Activated T-helper 1 cell treated with Interleukin-2 at 50 U/mL for 16 hours (primary cell): ENCODE data around the gene GALR1.
"Not testable (repeated sequence)": the region's sequence is repeated elsewhere in the genome, so short reads cannot be mapped to it uniquely, and the experiment has no call there.

Experiments used
- DNase-seq: peaks from one replicate; pipeline ENCODE4 v3.0.0-alpha.2; 2020; ENCODE audit warnings: low read depth

Gene GALR1

DNA sequence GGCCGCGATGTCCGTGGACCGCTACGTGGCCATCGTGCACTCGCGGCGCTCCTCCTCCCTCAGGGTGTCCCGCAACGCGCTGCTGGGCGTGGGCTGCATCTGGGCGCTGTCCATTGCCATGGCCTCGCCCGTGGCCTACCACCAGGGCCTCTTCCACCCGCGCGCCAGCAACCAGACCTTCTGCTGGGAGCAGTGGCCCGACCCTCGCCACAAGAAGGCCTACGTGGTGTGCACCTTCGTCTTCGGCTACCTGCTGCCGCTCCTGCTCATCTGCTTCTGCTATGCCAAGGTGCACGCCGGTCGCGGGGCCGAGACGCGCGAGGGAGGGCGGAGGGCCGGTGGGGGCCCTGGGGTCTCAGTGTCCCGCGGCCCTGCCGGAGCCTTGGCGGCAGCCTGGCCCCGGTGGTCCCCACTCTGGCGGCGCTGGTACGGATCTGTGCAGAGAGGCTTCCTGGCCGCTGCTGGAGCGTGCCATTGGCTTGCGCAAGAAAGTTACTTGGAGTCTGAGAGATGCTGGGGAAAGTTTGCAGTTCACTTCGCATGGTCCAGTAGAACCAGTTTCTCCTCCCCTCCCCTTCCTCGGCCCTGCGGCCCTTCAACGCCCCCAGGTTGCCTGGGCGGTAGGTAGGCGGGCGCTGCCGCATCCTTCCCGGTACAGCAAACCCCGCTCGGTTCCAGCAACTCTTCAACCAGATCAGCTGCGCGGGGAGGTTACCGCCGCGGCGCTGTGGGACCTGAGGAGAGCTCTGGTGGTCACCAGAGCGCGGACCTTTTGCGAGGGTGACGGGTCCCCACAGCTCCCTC lies 1.5 kb downstream of the GALR1 start:
- DNase-seq, result no peak

DNA sequence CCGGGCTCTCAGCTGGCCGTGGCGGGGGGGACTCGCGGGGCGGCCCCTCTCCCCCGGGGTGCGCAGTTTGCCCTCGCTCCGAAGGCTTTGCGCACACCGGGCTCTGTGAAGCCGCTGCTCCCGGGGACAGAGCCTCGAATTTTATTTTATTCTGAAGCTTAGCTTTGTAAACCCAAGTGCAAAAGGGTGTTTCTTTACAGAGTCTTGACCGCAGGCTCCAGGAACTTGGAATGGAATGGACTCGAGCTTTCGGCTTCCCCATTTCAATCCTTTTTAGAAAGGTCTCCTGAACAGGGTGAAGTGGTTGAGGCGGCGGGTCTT lies 2.0 kb downstream of the GALR1 start:
- no peak for DNase-seq

DNA sequence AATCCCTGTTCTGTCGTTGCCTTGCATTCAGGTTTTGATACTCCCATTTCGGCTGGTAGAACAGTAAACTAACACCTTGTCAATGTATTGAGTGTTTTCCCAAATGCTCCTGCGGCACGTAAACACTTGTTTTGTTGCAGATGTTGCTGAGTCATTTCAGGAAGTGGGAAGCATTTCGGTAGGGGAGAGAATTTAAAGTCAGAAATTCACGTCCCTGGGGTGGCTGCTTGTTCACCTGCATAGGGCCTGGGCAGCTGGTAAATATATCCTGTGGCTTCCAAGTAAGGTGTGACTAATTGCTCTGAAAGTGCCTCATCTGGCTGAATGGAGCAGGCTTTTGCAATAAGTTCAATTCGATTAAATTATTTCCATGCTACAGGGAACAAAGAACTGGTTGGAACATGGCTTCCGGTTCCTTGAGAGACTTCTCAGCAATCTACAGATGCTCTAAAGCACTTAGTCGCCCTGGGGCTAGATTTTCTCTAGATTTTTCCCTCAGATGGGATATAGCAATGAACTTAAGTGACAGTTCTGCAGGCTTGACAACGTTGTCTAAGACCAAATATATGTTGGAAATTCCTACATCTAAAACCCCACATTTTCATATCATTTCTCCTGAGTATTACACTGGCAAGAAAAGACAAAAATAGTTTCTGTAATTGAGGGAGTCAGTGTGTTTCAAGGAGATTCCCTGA lies 5.2 kb downstream of the GALR1 start:
- no peak for DNase-seq

DNA sequence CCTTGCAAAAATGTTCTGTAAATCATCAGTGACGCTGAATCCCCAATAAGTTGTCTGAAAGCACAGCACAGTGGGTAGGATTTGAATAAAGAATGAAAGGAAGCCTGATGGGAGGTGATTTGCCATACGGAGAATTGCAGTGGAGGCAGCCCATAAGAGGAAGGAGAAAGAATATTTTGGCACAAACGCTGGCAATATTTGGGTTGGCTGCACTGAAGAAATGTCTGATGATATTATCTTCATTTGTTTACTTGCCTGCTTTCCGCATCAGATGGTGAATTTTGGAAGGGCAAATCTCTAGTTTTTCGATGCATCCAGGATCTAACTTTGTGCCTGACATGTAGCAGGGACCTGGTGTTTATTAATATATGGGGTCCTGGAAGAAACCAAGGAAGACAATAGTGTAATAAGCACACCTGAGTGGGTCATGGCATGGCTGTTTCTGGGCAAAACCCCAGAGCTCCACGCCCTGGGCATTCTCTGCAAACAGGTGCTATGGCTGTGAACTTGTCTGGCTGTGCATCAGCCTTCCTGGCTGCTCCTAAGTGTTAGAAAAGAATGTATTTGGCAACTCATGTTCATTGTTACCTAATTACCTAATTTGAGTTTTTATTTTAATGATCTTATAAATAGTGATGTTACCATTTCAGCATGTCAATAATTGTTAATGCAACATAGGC lies 5.9 kb downstream of the GALR1 start:
- no peak for DNase-seq

DNA sequence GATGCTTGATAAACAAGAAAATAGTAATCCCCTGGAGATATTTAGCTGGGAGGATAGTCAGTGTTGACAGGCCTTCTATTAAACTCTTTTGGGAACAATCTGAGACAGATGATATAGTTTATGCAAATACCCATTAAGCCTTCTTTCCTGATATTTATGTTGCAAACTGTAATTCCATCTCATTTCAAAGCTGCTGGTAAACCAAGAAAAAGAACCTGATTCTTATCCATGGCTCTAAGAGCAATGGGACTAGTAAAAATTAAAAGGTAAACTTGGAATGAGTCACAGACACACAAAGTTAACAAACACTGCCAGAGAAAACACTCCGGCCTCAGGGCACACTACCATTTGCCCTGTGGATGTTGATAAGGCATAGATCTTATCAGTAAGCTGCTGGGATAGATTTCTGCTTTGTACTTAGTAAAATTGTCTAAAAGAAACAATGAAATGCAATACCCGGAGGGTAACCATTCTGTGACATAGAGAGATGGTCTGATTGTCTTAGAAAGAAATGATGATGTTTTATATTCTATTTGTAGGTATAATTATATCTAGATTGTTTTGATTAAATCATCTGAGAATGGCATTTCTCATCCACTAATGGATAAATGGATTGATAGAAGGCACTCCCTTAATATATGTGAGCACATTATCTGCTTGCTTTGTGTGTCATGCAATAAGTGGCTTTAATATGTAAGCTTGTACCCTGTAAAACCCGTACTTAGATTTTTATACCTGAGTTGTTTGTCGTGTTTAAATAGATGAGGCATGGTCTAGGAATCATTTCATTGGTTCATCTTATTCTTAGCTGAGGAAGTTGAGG lies 13.2 kb downstream of the GALR1 start:
- no peak for DNase-seq

DNA sequence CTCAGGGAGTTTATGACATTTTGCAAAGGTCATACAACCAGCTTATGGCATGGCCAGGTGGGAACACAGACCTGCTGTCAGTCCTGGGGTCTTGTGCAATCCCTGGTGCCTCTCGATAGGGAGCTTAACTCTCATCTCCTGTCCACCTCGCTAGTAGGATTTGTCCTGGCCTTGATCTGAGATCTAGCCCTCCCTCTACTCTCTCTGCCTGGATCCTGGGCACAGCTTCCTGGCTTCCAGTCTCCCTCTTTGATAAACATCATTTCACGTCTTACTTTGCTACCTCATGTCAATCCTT lies 13.8 kb downstream of the GALR1 start:
- no peak for DNase-seq

GRCh38 chr18:77267969-77268368 lies 18.3 kb downstream of the GALR1 start:
- no peak for DNase-seq

- DNase-seq, result no peak
These were observed 18.8 kb downstream of the GALR1 start for GRCh38 chr18:77268456-77268855.

- no peak for DNase-seq
These were observed 22.2 kb downstream of the GALR1 start for GRCh38 chr18:77271576-77272481.

DNA sequence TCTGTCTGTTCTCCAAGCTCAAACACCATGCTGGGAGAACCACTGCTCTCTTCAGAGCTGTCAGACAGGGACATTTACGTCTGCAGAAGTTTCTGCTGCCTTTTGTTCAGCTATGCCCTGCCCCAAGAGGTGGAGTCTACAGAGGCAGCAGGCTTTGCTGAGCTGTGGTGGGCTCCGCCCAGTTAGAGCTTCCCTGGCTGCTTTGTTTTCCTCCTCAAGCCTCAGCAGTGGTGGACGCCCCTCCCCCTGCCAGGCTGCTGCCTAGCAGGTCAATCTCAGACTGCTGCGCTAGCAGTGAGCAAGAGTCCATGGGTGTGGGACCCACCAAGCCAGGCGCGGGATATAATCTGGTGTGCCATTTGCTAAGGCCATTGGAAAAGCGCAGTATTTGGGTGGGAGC lies 41.2 kb downstream of the GALR1 start:
- not testable (repeated sequence) for DNase-seq

DNA sequence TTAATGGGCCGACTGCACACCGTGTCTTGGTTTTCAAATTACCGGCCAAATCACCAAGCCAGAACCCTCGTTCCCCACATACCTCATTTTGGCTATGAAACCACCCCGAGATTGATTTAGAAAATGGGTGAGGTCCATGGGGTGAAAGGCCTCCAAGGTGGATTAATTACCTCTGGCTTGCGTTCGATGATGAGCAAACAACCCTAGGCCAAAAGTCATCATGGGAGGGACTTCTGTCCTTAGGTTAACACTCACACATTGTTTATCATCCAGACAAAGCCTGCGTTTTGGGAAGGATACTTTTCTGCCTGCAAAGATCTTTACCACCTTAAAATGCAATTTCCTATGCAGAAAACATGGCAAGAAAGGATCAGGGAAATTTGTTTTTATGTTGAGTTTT lies 48.5 kb downstream of the GALR1 start:
- no peak for DNase-seq

GRCh38 chr18:77299706-77300105 lies 50.1 kb downstream of the GALR1 start:
- DNase-seq, result no peak

DNA sequence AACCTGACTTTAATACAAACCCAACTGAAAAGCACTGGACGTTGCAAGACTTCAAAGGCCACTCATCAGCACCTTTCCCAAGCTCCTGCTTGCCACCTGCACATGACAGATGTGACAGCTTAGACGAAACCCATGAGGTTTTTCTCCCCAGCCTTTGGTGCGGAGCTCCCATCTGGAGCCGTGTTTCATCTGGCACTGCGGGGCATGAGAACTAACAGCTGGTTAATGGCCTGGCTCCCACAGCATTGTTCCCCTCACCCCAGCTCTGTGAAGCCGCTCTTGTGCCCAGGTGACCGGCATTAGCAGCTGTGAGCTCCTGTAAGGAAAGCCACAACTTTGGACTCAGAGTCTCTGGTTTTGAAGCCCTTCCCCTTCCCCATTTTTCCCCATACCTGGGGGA lies 50.9 kb downstream of the GALR1 start:
- no peak for DNase-seq

- no peak for DNase-seq
These were observed 54.6 kb downstream of the GALR1 start for GRCh38 chr18:77304268-77304667.

DNA sequence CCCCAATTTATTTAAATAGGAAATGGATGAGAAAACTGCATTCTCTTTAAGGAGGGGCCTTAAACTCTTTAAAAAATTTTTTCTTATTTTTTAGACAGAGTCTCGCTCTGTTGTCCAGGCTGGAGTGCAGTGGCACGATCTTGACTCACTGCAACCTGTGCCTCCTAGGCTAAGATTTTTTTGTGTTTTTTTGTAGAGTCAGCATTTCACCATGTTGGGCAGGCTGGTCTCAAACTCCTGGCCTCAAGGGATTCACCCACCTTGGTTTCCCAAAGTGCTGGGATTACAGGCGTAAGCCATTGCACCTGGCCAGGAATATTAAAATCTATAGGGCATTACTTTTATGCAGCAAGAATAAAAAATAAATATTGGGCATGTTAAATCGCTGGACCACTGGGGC lies 56.0 kb downstream of the GALR1 start:
- DNase-seq, result no peak

DNA sequence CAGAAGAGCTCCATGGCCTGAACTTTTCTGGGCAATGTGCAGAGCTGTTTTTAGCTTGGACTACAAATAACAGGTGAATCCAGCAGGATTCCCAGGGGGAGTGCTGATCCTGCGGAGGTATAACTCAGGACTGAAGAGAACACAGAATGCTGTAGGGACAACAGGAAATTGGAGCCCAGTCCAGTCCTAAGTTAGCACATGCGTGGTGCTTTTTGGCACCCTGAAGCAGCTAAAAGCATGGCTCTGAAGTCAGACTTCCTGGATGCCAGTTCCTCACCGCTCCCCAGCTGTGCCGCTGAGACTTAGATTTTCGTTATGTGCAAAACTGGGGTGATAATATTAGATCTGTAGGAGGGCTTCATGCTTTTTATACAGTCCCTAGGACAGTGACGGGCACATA lies 58.6 kb downstream of the GALR1 start:
- no peak for DNase-seq

GRCh38 chr18:77314511-77314910 lies 64.9 kb downstream of the GALR1 start:
- no peak for DNase-seq

DNA sequence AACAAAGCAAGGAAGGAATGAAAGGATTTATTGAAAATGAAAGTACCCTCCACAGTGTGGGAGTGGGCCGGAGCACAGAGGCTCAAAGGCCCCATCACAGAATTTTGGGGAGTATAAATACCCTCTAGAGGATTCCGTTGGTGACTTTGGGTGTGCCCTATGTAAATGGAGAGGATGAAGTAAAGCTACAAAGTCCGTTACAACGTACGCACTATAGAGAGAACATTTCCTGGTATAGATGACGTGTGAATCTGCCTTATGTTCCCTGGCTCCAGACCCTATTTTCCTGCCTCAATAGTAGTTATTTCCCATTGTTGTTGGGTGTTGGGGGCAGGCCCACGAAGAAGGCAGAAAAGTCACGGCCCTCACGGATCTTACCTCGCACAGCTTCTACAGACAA lies 65.3 kb downstream of the GALR1 start:
- no peak for DNase-seq

DNA sequence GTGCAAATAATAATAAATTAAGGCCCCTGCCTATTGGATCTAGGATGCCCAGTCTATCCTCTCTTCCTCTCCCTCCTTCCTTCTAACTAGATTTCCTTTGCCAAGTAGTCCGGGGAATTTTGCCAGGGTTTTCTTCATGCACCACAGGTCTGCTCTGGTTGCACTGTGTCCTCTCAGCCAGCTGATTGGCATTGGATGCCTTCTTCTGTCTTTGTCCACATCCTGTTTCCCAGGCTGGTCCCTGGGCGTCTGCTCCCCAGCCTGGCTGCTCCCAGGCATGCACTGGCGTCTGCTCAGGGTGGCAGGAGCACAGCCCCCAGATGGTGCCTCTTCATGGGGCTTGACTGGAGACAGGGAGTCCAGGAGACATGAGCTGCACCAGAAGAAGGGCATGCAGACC lies 66.4 kb downstream of the GALR1 start:
- DNase-seq, result no peak

DNA sequence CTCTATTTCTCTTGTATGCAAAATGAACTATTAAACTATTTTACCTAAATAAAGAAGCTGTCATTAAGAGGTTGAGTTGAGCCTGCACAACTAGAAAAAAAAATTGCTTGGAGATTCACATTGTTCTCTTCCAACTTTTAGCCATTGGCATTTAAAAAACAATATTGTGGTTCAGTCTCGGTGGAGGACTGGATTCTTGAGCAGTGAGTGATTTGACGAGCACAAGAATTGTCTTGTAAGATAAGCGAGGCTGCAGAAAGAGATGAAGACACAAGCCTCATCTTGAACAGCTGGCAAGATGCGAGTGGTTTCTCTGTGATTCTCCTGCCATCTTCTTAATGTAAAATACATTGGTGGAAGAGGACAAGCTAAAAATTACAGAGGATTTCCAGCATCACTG lies 67.0 kb downstream of the GALR1 start:
- no peak for DNase-seq

DNA sequence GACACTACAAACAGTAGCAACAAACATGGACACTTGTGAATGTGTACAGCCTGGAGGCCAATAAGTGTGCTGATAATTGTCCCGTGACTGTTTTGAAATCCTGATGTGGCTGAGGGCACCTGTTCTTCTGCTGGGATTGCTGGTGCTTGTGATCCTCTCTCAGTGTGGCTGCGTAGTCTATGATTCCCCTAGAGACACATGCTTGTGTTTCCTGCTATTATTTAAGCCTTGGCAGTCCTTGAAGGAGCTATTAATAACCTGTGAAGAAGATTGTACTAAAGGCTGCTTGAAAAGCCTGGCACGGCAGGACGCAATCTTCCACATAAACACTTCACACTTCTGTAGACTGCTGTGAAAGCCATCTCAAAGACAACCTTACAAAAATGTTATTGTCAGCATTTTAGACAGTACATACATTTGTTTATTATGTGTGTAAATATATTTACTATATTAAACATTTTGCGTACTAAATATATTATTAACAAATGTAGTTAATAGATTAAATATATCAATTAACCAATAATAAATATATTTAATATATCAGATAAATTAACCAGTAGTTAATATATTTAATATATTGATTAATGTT lies 71.4 kb downstream of the GALR1 start:
- no peak for DNase-seq
